PC-3 (cell line): ENCODE results near the gene RBMY1D.

Source experiments
- CTCF ChIP-seq: fragments of 300-600 bp; sonication (generic); conservative IDR thresholded peaks from 2 replicates; pipeline ENCODE4 v1.5.1; 2017; ENCODE audit warnings: antibody characterized with exemption, low read depth, mild to moderate bottlenecking, low read length
- EZH2 ChIP-seq: fragments of 300-600 bp; sonication (generic); IDR thresholded peaks from one replicate; pipeline ENCODE4 v1.6.1; 2017; ENCODE audit warnings: antibody characterized with exemption, mild to moderate bottlenecking, low read length; ENCODE audit not compliant: unreplicated experiment
- EZH2phosphoT487 ChIP-seq: fragments of 300-600 bp; sonication (generic); IDR thresholded peaks from 2 replicates; pipeline ENCODE4 v1.6.1; 2018; ENCODE audit warnings: mild to moderate bottlenecking, antibody characterized with exemption, low read length, borderline replicate concordance

DNA sequence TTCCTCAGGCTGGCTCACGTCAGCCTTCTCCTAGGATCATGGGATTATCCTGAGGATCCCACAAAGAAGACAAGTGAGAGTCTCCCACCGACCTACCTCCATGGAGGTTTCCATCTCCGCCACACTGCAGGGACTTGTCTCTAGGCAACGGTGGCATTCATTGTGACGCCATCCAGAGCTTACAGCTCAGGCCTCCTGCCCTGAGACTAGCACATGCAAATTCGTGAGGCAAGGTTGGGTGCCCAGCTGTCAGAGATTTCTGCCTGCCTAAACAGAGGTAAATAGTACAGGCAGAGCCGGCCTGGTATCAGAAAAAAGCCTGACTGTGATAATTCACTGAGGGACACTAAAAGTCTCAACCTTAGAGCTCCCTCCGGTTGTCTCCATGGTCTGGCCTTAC, 58.0 kb downstream of the RBMY1D start:
- TF ChIP-seq CTCF: no peak
- TF ChIP-seq EZH2: no peak
- TF ChIP-seq EZH2phosphoT487: no peak
